Right ventricle myocardium superior (tissue), 1 donor: ENCODE measurements around the gene LRRC34. TPM values are rescaled to one million over a fixed set of nuclear protein-coding genes. Genes with fewer than 3 reads are reported as not detected.

Source experiments
- ATAC-seq: fragments of 200-7000 bp; cut with Tn5 transposase; one replicate; pipeline ENCODE4 v1.9.1; 2020; ENCODE audit warnings: mild to moderate bottlenecking; ENCODE audit not compliant: poor library complexity
- DNase-seq: peaks from one replicate; pipeline ENCODE4 v3.0.0-alpha.2; 2020
- intact Hi-C: fragments of 100-400 bp; cut with DNase I; formaldehyde crosslinking; loops from one replicate; pipeline ENCODE4 v1.11.2; 2022
- total RNA-seq: library from RNA; stranded (reverse); fragmentation: NEBNext Ultra II Directional; extraction: Animal tissue kit (Norgen Biotek cat#: 25700); gene quantifications from one replicate; pipeline ENCODE4 v1.2.1, GENCODE V29; 2021
- donor health status: DM: no; HTN: yes; CAD: no; lungs with severe emphysema.

Gene LRRC34
- total RNA-seq, 1 donor from 2014 or later: 2.0 TPM

GRCh38 chr3:169772305-169772896, 40.3 kb downstream of the LRRC34 start:
- ATAC-seq (peak; percentile 81), DNase-seq (peak; percentile 78)
- intact Hi-C loops: loop anchor here (10.0 kb wide), 1 partner anchor 192 kb away; the partner anchor contains the start of gene SEC62

- DNase-seq (peak; percentile 62), ATAC-seq (peak; percentile 59)
- intact Hi-C loops: loop anchor here (10.0 kb wide), 1 partner anchor 193 kb away; the partner anchor contains the start of gene SEC62
These were observed 41.0 kb downstream of the LRRC34 start for GRCh38 chr3:169771497-169772304.

- intact Hi-C loops: loop anchor here (10.0 kb wide), 1 partner anchor 195 kb away; the partner anchor contains the start of gene SEC62
- ATAC-seq (peak; percentile 25), DNase-seq (peak; percentile 83)
These were observed 43.2 kb downstream of the LRRC34 start, which contains the start of gene ACTRT3 for GRCh38 chr3:169769287-169770181. TSS of gene ACTRT3 (minus strand) at chr3:169769561. CDS start at chr3:169769520, 41 bp downstream.

- intact Hi-C loops: no loop called here
- DNase-seq (peak; percentile 95), ATAC-seq (peak; percentile 96)
These were observed 47.7 kb downstream of the LRRC34 start, which contains the start of gene TERC for GRCh38 chr3:169764882-169765612. TSS of gene TERC (minus strand) at chr3:169765060.

- intact Hi-C loops: no loop called here
- peak; percentile 72 for ATAC-seq
- peak; percentile 77 for DNase-seq
These were observed 48.3 kb downstream of the LRRC34 start for GRCh38 chr3:169764312-169764881.

GRCh38 chr3:169760479-169760878, 52.2 kb downstream of the LRRC34 start:
- intact Hi-C loops: no loop called here
- no peak for ATAC-seq
- DNase-seq: no peak

GRCh38 chr3:169759256-169759655, 53.4 kb downstream of the LRRC34 start:
- ATAC-seq (no peak), DNase-seq (no peak)
- intact Hi-C loops: no loop called here

GRCh38 chr3:169758359-169758994, 54.2 kb downstream of the LRRC34 start:
- intact Hi-C loops: no loop called here
- ATAC-seq (no peak), DNase-seq (no peak)

- ATAC-seq: no peak
These were observed 57.2 kb downstream of the LRRC34 start for GRCh38 chr3:169755488-169755887.

GRCh38 chr3:169754711-169755110, 58.0 kb downstream of the LRRC34 start:
- intact Hi-C loops: no loop called here
- no peak for ATAC-seq
- no peak for DNase-seq

More at GRCh38 chr3:169755488-169755887, 57.2 kb downstream of the LRRC34 start:
- intact Hi-C loops: no loop called here
- no peak for DNase-seq

GRCh38 chr3:169751875-169752274, 60.8 kb downstream of the LRRC34 start:
- ATAC-seq (no peak), DNase-seq (no peak)
- intact Hi-C loops: no loop called here

- ATAC-seq (no peak), DNase-seq (no peak)
- intact Hi-C loops: no loop called here
These were observed 62.0 kb downstream of the LRRC34 start for GRCh38 chr3:169750665-169751064.

- DNase-seq (no peak), ATAC-seq (no peak)
- intact Hi-C loops: loop anchor here (5.0 to 10.0 kb wide), 3 partner anchors 61 to 704 kb away; no protein-coding TSS in a partner anchor
These were observed 64.0 kb downstream of the LRRC34 start for GRCh38 chr3:169748670-169749069.

- no peak for ATAC-seq
- no peak for DNase-seq
- intact Hi-C loops: loop anchor here (5.0 to 10.0 kb wide), 3 partner anchors 60 to 702 kb away; no protein-coding TSS in a partner anchor
These were observed 65.8 kb downstream of the LRRC34 start for GRCh38 chr3:169746924-169747323.

GRCh38 chr3:169744366-169745054, 68.2 kb downstream of the LRRC34 start:
- no peak for DNase-seq
- peak; percentile 58 for ATAC-seq
- intact Hi-C loops: loop anchor here (5.0 to 10.0 kb wide), 3 partner anchors 57 to 700 kb away; no protein-coding TSS in a partner anchor
